Naive B cell (primary cell): ENCODE data around the gene TFG. TPM values are rescaled to one million over a fixed set of nuclear protein-coding genes. Genes with fewer than 3 reads are reported as not detected.

Experiments
- ATAC-seq, 2 donors: fragments of 150-1000 bp; cut with Tn5 transposase; 2 replicates each; pipeline ENCODE4 v1.10.0; 2021; ENCODE audit warnings: low read depth in 2 of 2, mild to moderate bottlenecking in 2 of 2, moderate library complexity in 2 of 2
- DNase-seq: peaks from one replicate; pipeline ENCODE4 v3.0.0; 2022
- H3K27ac Mint-ChIP-seq, 6 donors: one replicate each; pipeline ENCODE4 v1.8.0; 2020 to 2022; ENCODE audit warnings: mild to moderate bottlenecking in 6 of 6, mixed read lengths in 6 of 6, moderate library complexity in 5 of 6, inconsistent platforms in 2 of 6
- H3K27me3 Mint-ChIP-seq, 3 donors: one replicate each; pipeline ENCODE4 v1.8.0; 2021 to 2022; ENCODE audit warnings: mixed read lengths in 3 of 3, mild to moderate bottlenecking in 1 of 3
- H3K36me3 Mint-ChIP-seq, 2 donors: one replicate each; pipeline ENCODE4 v1.8.0; 2020 to 2022; ENCODE audit warnings: mixed read lengths in 2 of 2, inconsistent platforms in 1 of 2, mild to moderate bottlenecking in 1 of 2
- H3K4me1 Mint-ChIP-seq, 3 donors: one replicate each; pipeline ENCODE4 v1.8.0; 2020 to 2022; ENCODE audit warnings: mixed read lengths in 3 of 3, inconsistent platforms in 1 of 3, mild to moderate bottlenecking in 1 of 3, moderate library complexity in 1 of 3
- H3K4me3 Mint-ChIP-seq, 8 donors: one replicate each; pipeline ENCODE4 v1.8.0; 2020 to 2022; ENCODE audit warnings: mild to moderate bottlenecking in 8 of 8, mixed read lengths in 8 of 8, moderate library complexity in 8 of 8, inconsistent platforms in 2 of 8
- H3K9me3 Mint-ChIP-seq, 7 donors: one replicate each; pipeline ENCODE4 v1.8.0; 2020 to 2022; ENCODE audit warnings: mixed read lengths in 7 of 7, mild to moderate bottlenecking in 5 of 7, inconsistent platforms in 2 of 7, moderate library complexity in 1 of 7
- polyA plus RNA-seq, 6 donors: library from polyadenylated mRNA; unstranded; fragments of 300-500 nt; fragmentation: Illumina TruSeq; gene quantifications; one replicate each; pipeline ENCODE4 v1.2.3, GENCODE V29; 2021; ENCODE audit warnings: low read depth in 6 of 6

Gene TFG
- polyA plus RNA-seq, 6 donors from 2014 or later, result 37.8 to 51.4 (median 44.5) TPM

- peaks cover 0 to 5% (median 0%) of the 10 kb centered on the region in 7 donors for H3K9me3 Mint-ChIP-seq
- H3K36me3 Mint-ChIP-seq, result peaks cover 30 to 38% of the 10 kb centered on the region in 2 donors
- no peak for DNase-seq
- no peaks in the 10 kb centered on the region for H3K27me3 Mint-ChIP-seq
- ATAC-seq, result no peak
- H3K27ac Mint-ChIP-seq, result peak overlapping the region in 3 of 6 donors; percentile 24 to 58 (median 44)
- H3K4me3 Mint-ChIP-seq, result no peak overlapping the region
- peaks cover 28 to 46% (median 44%) of the 10 kb centered on the region in 3 donors for H3K4me1 Mint-ChIP-seq
Observed at GRCh38 chr3:100717063-100717462, 7.8 kb downstream of the TFG start.

- Mint-ChIP-seq H3K36me3 (peaks cover 36 to 43% of the 10 kb centered on the region in 2 donors), H3K4me3 (no peak overlapping the region), H3K4me1 (peaks cover 25 to 38% (median 37%) of the 10 kb centered on the region in 3 donors), H3K27ac (peak overlapping the region in 1 of 6 donors; percentile 79), H3K27me3 (no peaks in the 10 kb centered on the region), H3K9me3 (peaks cover 0 to 5% (median 0%) of the 10 kb centered on the region in 7 donors)
- DNase-seq, result no peak
- ATAC-seq, result no peak
Observed at GRCh38 chr3:100717637-100718487, 8.6 kb downstream of the TFG start.

GRCh38 chr3:100719136-100719535, 9.8 kb downstream of the TFG start:
- Mint-ChIP-seq H3K4me1 (peaks cover 24 to 35% (median 34%) of the 10 kb centered on the region in 3 donors), H3K9me3 (peaks cover 0 to 5% (median 0%) of the 10 kb centered on the region in 7 donors), H3K27ac (peak overlapping the region in 1 of 6 donors; percentile 20), H3K4me3 (no peak overlapping the region), H3K36me3 (peaks cover 36% of the 10 kb centered on the region in 2 donors), H3K27me3 (no peaks in the 10 kb centered on the region)
- no peak for ATAC-seq
- DNase-seq, result no peak

- no peak overlapping the region for H3K4me3 Mint-ChIP-seq
- H3K27me3 Mint-ChIP-seq, result no peaks in the 10 kb centered on the region
- DNase-seq (no peak), ATAC-seq (no peak)
- peaks cover 17 to 29% (median 26%) of the 10 kb centered on the region in 3 donors for H3K4me1 Mint-ChIP-seq
- no peak overlapping the region for H3K27ac Mint-ChIP-seq
- peaks cover 0 to 5% (median 0%) of the 10 kb centered on the region in 7 donors for H3K9me3 Mint-ChIP-seq
- H3K36me3 Mint-ChIP-seq, result peaks cover 28% of the 10 kb centered on the region in 2 donors
Observed at GRCh38 chr3:100720426-100720825, 11.1 kb downstream of the TFG start.

GRCh38 chr3:100725935-100726513, 16.7 kb downstream of the TFG start:
- H3K27ac Mint-ChIP-seq, result peak overlapping the region in 3 of 6 donors; percentile 9 to 79 (median 38)
- no peaks in the 10 kb centered on the region for H3K27me3 Mint-ChIP-seq

GRCh38 chr3:100726706-100727105, 17.4 kb downstream of the TFG start:
- peaks cover 16 to 23% of the 10 kb centered on the region in 2 donors for H3K36me3 Mint-ChIP-seq
- DNase-seq (no peak), ATAC-seq (no peak)
- peaks cover 0 to 4% (median 0%) of the 10 kb centered on the region in 7 donors for H3K9me3 Mint-ChIP-seq
- H3K4me1 Mint-ChIP-seq, result peaks cover 6 to 14% (median 6%) of the 10 kb centered on the region in 3 donors
- H3K27me3 Mint-ChIP-seq, result no peaks in the 10 kb centered on the region
- H3K27ac Mint-ChIP-seq, result peak overlapping the region in 3 of 6 donors; percentile 11 to 82 (median 59)
- no peak overlapping the region for H3K4me3 Mint-ChIP-seq

More at GRCh38 chr3:100725935-100726513, 16.7 kb downstream of the TFG start:
- DNase-seq (no peak), ATAC-seq (no peak)
- peaks cover 0 to 4% (median 0%) of the 10 kb centered on the region in 7 donors for H3K9me3 Mint-ChIP-seq
- peaks cover 16 to 26% of the 10 kb centered on the region in 2 donors for H3K36me3 Mint-ChIP-seq
- peaks cover 6 to 14% (median 6%) of the 10 kb centered on the region in 3 donors for H3K4me1 Mint-ChIP-seq
- H3K4me3 Mint-ChIP-seq, result no peak overlapping the region

- ATAC-seq (no peak), DNase-seq (no peak)
- H3K9me3 Mint-ChIP-seq, result no peaks in the 10 kb centered on the region
- H3K27me3 Mint-ChIP-seq, result no peaks in the 10 kb centered on the region
- peaks cover 6 to 11% (median 6%) of the 10 kb centered on the region in 3 donors for H3K4me1 Mint-ChIP-seq
- H3K36me3 Mint-ChIP-seq, result peaks cover 18 to 32% of the 10 kb centered on the region in 2 donors
- H3K4me3 Mint-ChIP-seq, result no peak overlapping the region
- H3K27ac Mint-ChIP-seq, result peak overlapping the region in 1 of 6 donors; percentile 0
Observed at GRCh38 chr3:100730524-100730923, 21.2 kb downstream of the TFG start.

- Mint-ChIP-seq H3K27ac (no peak overlapping the region), H3K4me1 (peaks cover 0 to 4% (median 0%) of the 10 kb centered on the region in 3 donors), H3K27me3 (no peaks in the 10 kb centered on the region), H3K36me3 (peaks cover 29 to 45% of the 10 kb centered on the region in 2 donors), H3K9me3 (no peaks in the 10 kb centered on the region), H3K4me3 (no peak overlapping the region)
- ATAC-seq (no peak), DNase-seq (no peak)
Observed at GRCh38 chr3:100732435-100732834, 23.1 kb downstream of the TFG start.

GRCh38 chr3:100737334-100737733, 28.0 kb downstream of the TFG start:
- Mint-ChIP-seq H3K36me3 (peaks cover 20 to 30% of the 10 kb centered on the region in 2 donors), H3K4me1 (no peaks in the 10 kb centered on the region), H3K27ac (no peak overlapping the region), H3K9me3 (no peaks in the 10 kb centered on the region), H3K27me3 (no peaks in the 10 kb centered on the region), H3K4me3 (no peak overlapping the region)
- ATAC-seq (no peak), DNase-seq (no peak)

GRCh38 chr3:100740207-100740606, 30.9 kb downstream of the TFG start:
- DNase-seq (no peak), ATAC-seq (no peak)
- Mint-ChIP-seq H3K9me3 (no peaks in the 10 kb centered on the region), H3K27me3 (no peaks in the 10 kb centered on the region), H3K4me3 (no peak overlapping the region), H3K36me3 (peaks cover 12 to 13% of the 10 kb centered on the region in 2 donors), H3K27ac (no peak overlapping the region), H3K4me1 (no peaks in the 10 kb centered on the region)

GRCh38 chr3:100743535-100743934, 34.2 kb downstream of the TFG start:
- Mint-ChIP-seq H3K4me1 (no peaks in the 10 kb centered on the region), H3K4me3 (no peak overlapping the region), H3K27ac (no peak overlapping the region), H3K27me3 (no peaks in the 10 kb centered on the region), H3K9me3 (no peaks in the 10 kb centered on the region), H3K36me3 (peaks cover 7 to 15% of the 10 kb centered on the region in 2 donors)
- ATAC-seq (no peak), DNase-seq (no peak)

- ATAC-seq (no peak), DNase-seq (no peak)
- H3K9me3 Mint-ChIP-seq, result no peaks in the 10 kb centered on the region
- H3K27ac Mint-ChIP-seq, result peak overlapping the region in 1 of 6 donors; percentile 33
- H3K4me3 Mint-ChIP-seq, result no peak overlapping the region
- no peaks in the 10 kb centered on the region for H3K4me1 Mint-ChIP-seq
- H3K36me3 Mint-ChIP-seq, result peaks cover 12 to 15% of the 10 kb centered on the region in 2 donors
- H3K27me3 Mint-ChIP-seq, result no peaks in the 10 kb centered on the region
Observed at GRCh38 chr3:100744671-100745070, 35.4 kb downstream of the TFG start.

- Mint-ChIP-seq H3K4me3 (no peak overlapping the region), H3K36me3 (peaks cover 12 to 19% of the 10 kb centered on the region in 2 donors), H3K27ac (no peak overlapping the region), H3K4me1 (no peaks in the 10 kb centered on the region), H3K9me3 (no peaks in the 10 kb centered on the region), H3K27me3 (no peaks in the 10 kb centered on the region)
- no peak for DNase-seq
- ATAC-seq, result no peak
Observed at GRCh38 chr3:100745617-100746016, 36.3 kb downstream of the TFG start.

- H3K36me3 Mint-ChIP-seq, result peaks cover 12 to 21% of the 10 kb centered on the region in 2 donors
- no peak for ATAC-seq
- DNase-seq, result no peak
- no peak overlapping the region for H3K4me3 Mint-ChIP-seq
- H3K27ac Mint-ChIP-seq, result no peak overlapping the region
- H3K4me1 Mint-ChIP-seq, result no peaks in the 10 kb centered on the region
- no peaks in the 10 kb centered on the region for H3K27me3 Mint-ChIP-seq
- H3K9me3 Mint-ChIP-seq, result no peaks in the 10 kb centered on the region
Observed at GRCh38 chr3:100746092-100746491, 36.8 kb downstream of the TFG start.
